GM12872 (cell line): ENCODE measurements around the gene AEBP1.
A peak's percentile ranks its signal among the peaks of the same experiment; 100 is the strongest.

Experiments used
- CTCF ChIP-seq: IDR thresholded peaks from 3 replicates; pipeline ENCODE4 v1.5.1; 2011; ENCODE audit warnings: low read depth, mild to moderate bottlenecking, low read length, moderate library complexity; ENCODE audit not compliant: insufficient read depth

AEBP1 gene

GRCh38 chr7:44156453-44157010, 52.4 kb downstream of the AEBP1 start:
- no peak for TF ChIP-seq CTCF

- TF ChIP-seq CTCF: 0 out of 3 replicates have a peak, but pooled peaks have one; percentile 7
These were observed 53.3 kb downstream of the AEBP1 start for GRCh38 chr7:44157116-44158080.

GRCh38 chr7:44158096-44158872, 54.1 kb downstream of the AEBP1 start:
- TF ChIP-seq CTCF: no peak

GRCh38 chr7:44158873-44159631, 54.9 kb downstream of the AEBP1 start:
- no peak for TF ChIP-seq CTCF

GRCh38 chr7:44159824-44160630, 55.9 kb downstream of the AEBP1 start:
- no peak for TF ChIP-seq CTCF

GRCh38 chr7:44161371-44161770, 57.2 kb downstream of the AEBP1 start:
- no peak for TF ChIP-seq CTCF
